ENCODE results near the gene LGALS3BP.

Gene LGALS3BP

DNA sequence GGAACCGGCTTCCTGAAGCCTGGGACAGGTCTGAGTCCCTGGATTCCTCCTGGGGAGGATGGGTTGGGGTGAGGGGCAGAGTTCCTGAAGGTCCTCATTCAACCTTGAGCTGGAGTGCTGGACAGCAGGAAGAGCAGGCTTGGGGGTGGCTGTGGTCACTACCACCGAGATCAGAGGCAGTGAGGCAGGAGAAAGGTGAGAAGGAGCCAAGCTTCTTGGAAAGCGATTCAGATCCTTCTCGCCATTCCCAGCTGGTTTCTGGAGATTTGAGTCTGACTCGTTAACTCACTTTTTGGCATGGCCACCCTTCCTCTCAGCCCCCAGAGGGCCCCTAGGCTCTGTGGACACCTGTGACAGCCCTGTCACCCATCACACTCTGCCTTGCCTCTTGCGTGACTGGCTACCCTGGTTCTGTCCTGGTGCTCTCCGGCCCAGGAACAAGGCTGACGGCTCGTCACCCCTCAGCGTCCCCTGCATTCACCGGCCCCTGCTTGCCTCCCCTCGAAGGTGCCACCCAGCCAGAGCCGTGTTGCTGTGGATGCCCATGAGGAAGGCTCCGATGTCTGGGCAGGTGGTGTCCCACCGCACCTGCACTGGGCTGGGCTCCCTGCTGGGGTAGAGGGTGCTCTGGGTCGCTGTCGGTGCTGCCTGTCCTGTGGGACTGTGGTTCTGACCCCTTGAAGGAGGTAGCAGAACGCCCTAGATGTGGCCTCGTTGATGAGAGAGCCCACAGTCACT lies 44.9 kb downstream of the LGALS3BP start:
- no peak for DNase-seq

DNA sequence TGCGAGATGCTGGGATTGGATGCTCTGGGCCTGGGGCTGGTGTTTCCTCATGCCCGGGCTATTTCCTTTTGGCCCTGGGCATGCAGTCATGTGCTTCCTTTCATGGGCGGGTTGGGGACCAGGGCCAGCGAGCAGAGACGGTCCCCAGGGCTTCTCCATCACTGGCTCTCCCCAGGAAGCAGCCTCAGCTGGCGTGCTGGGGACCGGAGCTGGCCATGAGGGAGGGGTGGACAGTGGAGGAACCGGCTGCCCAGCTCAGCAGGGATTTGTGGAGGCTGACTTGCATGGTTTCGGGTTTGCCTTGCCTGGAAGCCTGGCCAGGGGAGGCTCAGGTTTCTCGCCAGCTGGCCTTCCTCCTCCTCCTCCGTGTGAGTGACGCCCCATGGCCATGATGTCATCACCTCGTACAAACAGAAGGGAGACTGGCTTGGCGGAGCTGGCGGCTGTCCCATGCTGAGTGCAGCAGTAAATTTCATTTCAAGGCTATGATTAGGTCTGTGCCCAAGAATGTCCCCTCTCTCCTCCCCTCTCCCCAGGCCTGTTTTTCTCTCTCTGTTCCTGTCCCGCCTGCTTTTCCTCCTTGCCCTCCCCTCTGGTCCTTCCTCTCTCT lies 45.7 kb downstream of the LGALS3BP start:
- peak; percentile 86 for DNase-seq

DNA sequence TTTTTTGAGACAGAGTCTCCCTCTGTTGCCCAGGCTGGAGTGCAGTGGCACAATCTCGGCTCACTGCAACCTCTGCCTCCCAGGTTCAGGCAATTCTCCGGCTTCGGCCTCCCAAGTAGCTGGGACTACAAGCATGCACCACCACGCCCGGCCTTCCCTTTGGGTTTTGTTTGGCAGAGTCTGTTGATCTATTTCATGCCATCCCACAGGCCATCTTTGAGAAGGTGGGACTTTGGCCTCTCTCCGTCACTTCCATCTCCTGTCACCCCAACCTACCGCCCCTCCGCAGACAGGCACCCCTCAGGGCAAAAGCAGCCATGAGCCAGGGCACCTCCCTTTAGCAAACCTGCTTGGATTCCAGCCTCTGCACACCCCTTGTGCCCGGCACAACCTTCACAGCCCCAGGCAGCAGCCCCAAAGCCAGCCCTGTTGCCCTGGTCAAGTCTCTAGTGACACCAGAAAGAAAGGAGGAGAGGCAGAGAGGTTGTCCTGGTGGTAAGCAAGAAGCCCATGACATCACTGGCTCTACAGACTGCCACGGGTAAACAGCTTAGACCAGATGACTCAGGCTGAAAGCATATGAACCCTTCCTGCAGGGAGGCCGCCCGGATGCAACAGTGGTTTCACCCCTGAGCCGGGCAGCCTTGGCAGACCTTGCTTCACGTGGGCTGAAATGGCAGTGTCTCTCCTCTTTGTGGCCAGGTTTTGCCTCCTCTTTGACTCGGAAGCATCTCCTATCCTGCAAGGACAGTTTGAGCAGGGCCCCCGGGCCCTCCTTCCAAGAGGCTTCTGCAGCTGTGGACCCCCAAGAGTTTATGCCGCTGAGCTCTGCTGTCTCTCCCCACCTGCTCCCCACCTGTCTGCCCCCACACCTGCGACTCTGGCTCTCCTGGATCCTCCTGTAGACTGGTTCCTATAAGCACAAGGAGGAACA lies 46.4 kb downstream of the LGALS3BP start:
- DNase-seq: no peak

DNA sequence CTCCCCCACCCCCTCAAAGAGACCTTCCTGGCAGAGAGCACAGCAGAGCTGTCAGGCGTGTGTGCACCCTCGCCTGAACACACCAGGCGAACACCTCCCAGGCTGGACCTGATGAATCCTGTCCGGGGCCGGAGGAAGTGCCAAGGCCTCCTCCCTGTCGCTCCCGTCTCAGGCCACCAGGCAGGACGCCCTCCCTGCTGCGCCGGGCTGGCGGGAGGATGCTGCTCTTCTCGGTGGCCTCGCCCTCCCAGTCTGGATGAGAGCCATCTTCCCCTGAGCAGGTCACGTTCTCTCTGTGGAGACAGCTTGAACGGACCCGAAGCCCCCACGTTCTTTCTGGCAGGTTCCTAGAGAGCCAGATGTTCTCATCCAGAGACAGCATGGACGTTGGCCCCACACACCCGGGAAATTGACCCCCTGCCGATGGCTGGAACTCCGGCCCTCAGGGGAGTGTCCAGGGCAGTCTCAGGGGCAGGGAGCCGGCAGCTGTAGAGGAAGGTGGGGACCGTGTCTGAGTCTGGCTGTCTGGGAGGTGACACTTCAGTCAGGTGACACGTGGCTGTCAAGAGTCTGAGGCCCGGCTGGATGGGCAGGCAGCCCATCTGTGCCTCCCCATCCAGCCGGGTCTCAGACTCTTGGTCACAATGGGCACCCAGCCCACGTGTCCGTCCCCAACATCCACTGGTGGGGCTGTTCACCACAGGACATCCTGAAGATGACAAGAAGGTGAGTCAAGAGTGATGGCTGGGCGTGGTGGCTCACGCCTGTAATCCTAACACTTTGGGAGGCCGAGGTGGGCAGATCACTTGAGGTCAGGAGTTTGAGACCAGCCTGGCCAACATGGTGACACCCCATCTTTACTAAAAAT lies 49.6 kb downstream of the LGALS3BP start:
- no peak for DNase-seq

DNA sequence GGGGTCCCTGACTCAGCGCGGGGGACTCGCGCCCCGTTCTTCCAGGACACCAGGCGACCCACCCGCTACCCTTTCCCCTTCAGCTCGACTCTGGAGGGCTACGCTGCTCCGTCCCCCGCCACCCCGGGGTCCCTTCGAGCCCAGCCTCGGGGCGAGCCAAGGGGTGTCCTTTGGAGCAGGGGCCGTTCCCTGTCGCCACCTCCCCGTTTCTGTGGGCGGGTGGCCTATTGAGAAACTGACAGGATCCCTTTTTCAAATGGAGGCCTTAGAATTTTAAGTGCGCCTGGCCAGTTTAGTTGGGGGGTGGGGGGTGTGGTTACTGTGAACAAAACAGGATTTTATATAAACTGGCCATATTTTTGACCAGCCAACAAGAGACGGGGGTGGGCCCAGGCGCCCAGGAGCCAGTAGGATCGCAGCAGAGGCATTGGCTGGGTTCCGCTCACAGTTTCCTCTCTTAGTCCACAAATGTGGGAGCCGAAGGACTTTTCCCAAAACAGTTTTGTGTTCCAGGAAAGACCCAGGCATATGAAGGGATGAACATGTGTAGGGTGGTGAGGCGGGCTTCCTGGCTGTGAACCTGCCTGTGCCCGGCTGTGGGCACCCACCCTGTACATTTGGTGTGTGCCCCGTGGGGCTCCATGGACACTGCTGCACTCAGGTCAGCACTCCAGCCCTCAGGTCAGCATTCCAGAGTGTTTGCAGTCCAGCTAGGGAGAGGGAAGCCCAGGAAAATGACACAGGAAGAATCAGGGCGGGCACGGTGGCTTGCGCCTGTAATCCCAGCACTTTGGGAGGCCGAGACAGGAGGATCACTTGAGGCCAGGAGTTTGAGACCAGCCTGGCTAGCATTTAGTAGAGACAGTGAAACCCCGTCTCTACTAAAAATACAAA lies 53.8 kb downstream of the LGALS3BP start:
- DNase-seq: no peak

DNA sequence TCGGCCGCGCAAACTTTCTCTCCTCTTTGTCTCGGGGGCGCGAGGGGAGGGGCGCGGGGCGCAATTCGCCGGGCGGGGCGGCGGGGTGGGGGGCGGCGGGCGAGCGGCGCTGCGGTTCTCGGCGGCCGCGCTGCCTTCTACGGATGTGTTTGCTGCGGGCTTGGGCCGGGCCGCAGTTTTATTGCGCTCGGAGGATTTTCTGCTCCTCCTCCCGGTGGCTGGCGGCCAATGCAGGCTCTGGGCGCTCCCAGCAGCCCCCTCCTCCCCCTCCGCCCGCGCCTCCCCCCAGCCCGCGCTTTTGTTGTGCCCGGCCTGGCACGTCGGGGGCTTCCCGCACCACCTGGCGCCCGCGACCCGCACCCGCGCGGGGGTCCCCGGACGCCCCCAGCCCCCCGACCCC lies 54.5 kb downstream of the LGALS3BP start, which contains the start of gene TIMP2:
Gene TIMP2 (minus strand): TSS at position 154 of the 400 bp plus-strand sequence. CDS start 299 bp downstream, outside the sequence.
- DNase-seq: peak; percentile 91

DNA sequence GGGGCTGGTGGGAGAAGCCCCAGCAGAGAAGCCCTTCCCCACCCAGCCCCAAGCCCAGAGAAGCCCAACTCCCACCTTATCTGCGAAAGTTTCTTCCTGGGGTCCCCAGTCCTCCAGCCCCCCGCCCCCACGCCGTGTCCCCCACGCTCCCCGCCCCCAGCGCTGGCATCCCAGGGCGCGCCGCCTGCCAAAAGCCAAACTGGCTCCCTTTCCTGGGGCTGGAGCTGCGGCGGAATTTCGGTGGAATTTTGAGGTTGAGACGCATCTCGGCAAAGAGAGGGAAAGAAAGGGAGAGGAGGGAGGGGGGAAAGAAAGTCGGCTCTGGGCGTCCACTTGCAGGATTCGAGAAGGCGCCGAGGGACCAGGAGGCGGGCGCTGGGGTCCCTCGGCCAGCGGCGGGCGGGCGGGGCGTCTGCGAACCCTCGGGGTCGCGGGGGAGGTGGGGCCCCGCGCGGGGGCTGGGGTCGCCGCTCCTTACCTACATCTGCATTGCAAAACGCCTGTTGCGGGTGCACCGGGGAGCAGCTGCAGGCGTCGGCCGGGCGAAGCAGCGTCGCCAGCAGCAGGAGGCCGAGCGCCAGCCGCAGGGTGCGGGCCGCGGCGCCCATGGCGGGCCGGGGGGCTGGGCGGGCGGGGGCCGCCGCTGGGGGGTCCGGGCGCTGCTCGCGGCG lies 55.1 kb downstream of the LGALS3BP start:
- DNase-seq: no peak

DNA sequence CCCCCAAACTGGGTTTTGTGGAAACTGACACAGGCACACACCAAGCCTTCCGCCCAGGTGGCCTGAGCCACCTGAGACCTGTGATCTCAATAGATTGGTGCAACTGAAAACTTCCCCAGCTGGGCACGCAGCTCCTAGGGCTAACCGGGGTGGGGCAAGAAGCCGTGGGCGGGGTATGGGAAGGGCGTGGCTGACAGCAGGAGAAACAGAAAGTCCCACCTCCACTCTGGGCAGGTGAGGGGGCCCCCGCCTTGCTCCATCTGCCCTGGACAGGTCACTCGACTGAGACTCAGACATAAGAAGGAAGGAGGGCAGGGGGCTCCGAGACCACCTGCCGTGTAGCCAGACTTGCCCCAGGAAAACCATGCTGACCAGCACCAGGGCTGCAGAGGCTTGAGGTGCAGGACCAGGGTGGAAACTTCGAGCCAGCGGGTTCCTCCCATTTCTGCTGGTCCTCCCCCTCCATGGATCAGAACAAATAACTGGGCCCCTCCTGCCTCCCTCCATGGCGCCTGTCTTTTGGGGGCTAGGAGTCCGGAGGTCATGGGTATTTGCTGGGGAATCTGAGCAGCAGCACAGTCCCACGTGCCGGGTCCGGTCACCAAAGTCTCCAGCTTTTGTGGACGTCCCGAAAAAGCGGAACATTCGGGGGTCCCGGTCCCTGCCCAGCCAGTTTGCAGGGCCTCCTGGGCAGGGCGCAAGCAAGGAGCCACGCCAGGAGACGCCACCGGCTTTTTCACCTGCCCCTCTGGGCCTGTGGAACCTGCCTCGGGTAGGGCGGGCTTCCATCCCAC lies 55.9 kb downstream of the LGALS3BP start:
- peak; percentile 53 for DNase-seq

DNA sequence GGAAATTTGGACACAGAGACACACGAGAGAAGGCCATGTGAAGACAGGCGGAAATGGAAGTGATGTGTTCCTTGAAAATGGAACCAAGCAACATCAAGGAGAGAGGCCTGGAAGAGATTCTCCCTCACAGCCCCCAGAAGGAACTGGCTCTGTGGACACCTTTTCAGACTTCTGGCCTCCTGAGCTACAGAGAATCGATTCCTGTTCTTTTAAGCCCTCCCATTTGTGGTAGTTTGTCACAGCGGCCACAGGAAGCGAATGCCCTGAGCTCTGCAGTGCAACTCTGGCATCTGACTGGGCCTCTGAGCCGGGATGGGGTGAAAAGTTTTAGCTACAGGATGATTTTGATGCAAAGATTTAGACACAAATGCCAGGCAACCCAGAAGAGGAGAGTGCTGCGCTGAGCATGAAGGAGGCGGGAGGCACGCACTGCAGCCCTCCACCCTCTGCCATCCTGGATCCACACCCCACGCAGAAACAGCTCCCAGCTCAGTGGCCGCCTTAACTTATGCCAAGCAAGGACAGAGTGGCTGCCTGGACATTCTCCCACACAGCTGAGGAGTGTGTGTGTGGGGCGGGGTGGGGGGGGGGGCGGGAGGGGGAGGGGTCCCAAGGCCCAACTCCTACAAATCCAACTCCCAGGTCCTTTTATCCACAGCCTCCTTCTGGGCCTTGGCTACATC lies 56.8 kb downstream of the LGALS3BP start:
- DNase-seq: no peak

DNA sequence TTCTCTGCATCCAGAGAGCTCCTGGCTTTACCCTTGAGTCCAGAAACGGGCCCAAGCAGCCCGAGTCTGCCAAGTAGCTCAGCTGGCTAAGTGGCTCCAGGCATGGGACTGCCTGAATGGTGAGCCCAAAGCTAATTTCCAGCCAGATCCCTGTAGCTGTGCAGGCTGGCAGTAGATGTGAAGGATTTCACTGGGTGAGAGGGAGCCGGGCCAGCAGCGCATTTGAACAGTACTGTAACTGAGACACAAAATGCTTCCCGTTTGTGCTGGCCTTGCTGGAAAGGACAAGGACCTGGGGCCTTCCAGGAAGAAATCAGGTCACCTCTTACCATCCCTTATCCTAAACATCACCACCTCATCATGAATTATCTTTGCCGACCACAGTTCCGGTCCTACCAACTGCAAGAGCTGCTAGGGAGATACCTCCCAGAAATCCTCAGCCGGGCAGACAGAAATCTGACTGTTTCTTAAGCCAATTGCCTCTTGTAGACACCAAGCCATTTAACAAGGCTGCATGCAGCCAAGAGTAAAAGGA lies 58.2 kb downstream of the LGALS3BP start:
- no peak for DNase-seq

Data from NCI-H1436 (cell line).